ENCODE results near the gene AKT2. TPM values are rescaled to one million over a fixed set of nuclear protein-coding genes. Genes with fewer than 3 reads are reported as not detected.
A peak's percentile ranks its signal among the peaks of the same experiment; 100 is the strongest.

The AKT2 gene
- total and polyA plus RNA-seq, 7 experiments from 2014 or later: 22.5 to 220 (median 183) TPM

- Mint-ChIP-seq H3K36me3 (peaks cover 3 to 32% (median 14%) of the 10 kb centered on the region in 5 donors), H3K4me1 (peaks cover 0 to 3% (median 0%) of the 10 kb centered on the region in 7 donors), H3K9me3 (no peaks in the 10 kb centered on the region), H3K27ac (no peak overlapping the region), H3K27me3 (no peaks in the 10 kb centered on the region), H3K4me3 (no peak overlapping the region)
- H3K9me3 ChIP-seq (ENCODE audit: control insufficient read depth in 2 of 3, low read length in 3 of 3): no peaks in the 10 kb centered on the region
- intact Hi-C loops (cut with micrococcal nuclease): no loop called here
- ATAC-seq (no peak), DNase-seq (no peak)
- no peaks in the 10 kb centered on the region for H3K27me3 ChIP-seq (ENCODE audit: control insufficient read depth in 2 of 2, insufficient read depth in 2 of 2, low read length in 2 of 2)
- ChIA-PET POLR2A (interaction anchor here (1.0 kb wide), 1 partner anchor 15 kb away, joined by 3 read pairs; no protein-coding TSS in a partner anchor), CTCF (no interaction called here)
- no peak overlapping the region for H3K4me3 ChIP-seq (ENCODE audit: low read length)
- no peaks in the 10 kb centered on the region for H3K4me1 ChIP-seq (ENCODE audit: control insufficient read depth in 2 of 2, insufficient read depth in 2 of 2, low read length in 2 of 2)
- peaks cover 0 to 28% (median 0%) of the 10 kb centered on the region in 3 experiments for H3K36me3 ChIP-seq (ENCODE audit: control insufficient read depth in 2 of 3, insufficient read depth in 3 of 3, low read length in 3 of 3)
- H3K27ac ChIP-seq (ENCODE audit: low read depth, low read length): no peak overlapping the region
Observed at GRCh38 chr19:40205760-40206159, 79.4 kb downstream of the AKT2 start.

DNA sequence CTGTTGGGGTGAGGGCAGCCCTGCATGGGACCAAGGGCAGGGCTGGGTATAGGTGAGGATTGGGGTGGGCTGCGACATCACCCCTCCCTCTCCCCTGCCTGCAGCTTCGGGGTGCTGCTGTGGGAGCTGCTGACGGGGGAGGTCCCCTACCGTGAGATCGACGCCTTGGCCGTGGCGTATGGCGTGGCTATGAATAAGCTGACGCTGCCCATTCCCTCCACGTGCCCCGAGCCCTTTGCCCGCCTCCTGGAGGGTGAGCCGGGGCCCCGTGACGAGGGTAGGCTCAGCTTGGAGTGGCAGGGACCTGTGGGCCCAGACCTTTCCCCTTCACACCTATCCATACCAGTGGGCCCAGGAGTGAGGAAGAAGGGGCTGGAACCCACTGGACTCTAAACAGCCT lies 80.8 kb downstream of the AKT2 start:
- Mint-ChIP-seq H3K4me3 (no peak overlapping the region), H3K27ac (no peak overlapping the region), H3K36me3 (peaks cover 3 to 31% (median 14%) of the 10 kb centered on the region in 5 donors), H3K9me3 (no peaks in the 10 kb centered on the region), H3K27me3 (no peaks in the 10 kb centered on the region), H3K4me1 (peaks cover 0 to 3% (median 0%) of the 10 kb centered on the region in 7 donors)
- intact Hi-C loops (cut with micrococcal nuclease): no loop called here
- Histone ChIP-seq H3K36me3 (ENCODE audit: control insufficient read depth in 2 of 3, insufficient read depth in 3 of 3, low read length in 3 of 3) (peaks cover 0 to 26% (median 0%) of the 10 kb centered on the region in 3 experiments), H3K27me3 (ENCODE audit: control insufficient read depth in 2 of 2, insufficient read depth in 2 of 2, low read length in 2 of 2) (no peaks in the 10 kb centered on the region), H3K27ac (ENCODE audit: low read depth, low read length) (no peak overlapping the region), H3K4me3 (ENCODE audit: low read length) (no peak overlapping the region), H3K9me3 (ENCODE audit: control insufficient read depth in 2 of 3, low read length in 3 of 3) (no peaks in the 10 kb centered on the region), H3K4me1 (ENCODE audit: control insufficient read depth in 2 of 2, insufficient read depth in 2 of 2, low read length in 2 of 2) (no peaks in the 10 kb centered on the region)
- ChIA-PET CTCF (no interaction called here), POLR2A (interaction anchor here (1.0 kb wide), 1 partner anchor 14 kb away, joined by 3 read pairs; no protein-coding TSS in a partner anchor)
- ATAC-seq (no peak), DNase-seq (no peak)

DNA sequence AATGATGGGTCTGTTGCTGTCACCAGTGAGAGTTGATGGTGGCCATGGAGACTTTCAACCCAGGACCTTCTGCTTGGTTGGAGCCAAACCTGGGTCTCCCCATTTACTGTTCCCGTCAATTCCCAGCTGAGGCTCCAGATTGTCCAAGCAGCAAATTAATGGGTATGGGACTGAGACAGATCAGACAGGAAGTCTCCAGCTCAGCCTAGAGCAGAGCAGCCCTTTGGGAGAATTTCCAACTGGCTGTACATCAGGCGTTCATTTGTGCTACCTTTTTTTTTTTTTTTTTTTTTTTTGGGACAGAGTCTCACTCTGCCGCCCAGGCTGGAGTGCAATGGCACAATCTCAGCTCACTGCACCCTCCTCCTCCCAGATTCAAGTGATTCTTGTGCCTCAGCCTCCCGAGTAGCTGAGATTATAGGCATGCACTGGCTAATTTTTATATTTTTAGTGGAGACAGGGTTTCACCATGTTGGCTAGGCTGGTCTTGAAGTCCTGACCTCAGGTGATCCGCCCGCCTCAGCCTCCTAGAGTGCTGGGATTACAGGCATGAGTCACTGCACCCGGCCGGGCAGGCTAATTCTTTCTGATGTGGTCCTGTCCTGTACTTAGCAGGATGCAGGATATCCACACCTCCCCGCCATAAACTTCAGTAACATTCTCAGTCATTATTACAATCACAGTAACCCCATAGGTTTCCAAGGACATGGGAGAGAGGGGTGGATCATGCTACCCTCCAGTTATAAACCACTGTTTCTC lies 84.6 kb downstream of the AKT2 start:
- DNase-seq: no peak
- ChIA-PET CTCF (no interaction called here), POLR2A (no interaction called here)
- H3K27ac ChIP-seq (ENCODE audit: low read depth, low read length): no peak overlapping the region
- Mint-ChIP-seq H3K27me3 (no peaks in the 10 kb centered on the region), H3K9me3 (no peaks in the 10 kb centered on the region), H3K4me3 (no peak overlapping the region), H3K27ac (no peak overlapping the region), H3K36me3 (peaks cover 3 to 30% (median 14%) of the 10 kb centered on the region in 5 donors), H3K4me1 (peaks cover 0 to 4% (median 2%) of the 10 kb centered on the region in 7 donors)
- H3K36me3 ChIP-seq (ENCODE audit: control insufficient read depth in 2 of 3, insufficient read depth in 3 of 3, low read length in 3 of 3): peaks cover 0 to 15% (median 0%) of the 10 kb centered on the region in 3 experiments
- H3K4me3 ChIP-seq (ENCODE audit: low read length): no peak overlapping the region
- no peaks in the 10 kb centered on the region for H3K27me3 ChIP-seq (ENCODE audit: control insufficient read depth in 2 of 2, insufficient read depth in 2 of 2, low read length in 2 of 2)
- no peaks in the 10 kb centered on the region for H3K9me3 ChIP-seq (ENCODE audit: control insufficient read depth in 2 of 3, low read length in 3 of 3)
- no peak for ATAC-seq
- H3K4me1 ChIP-seq (ENCODE audit: control insufficient read depth in 2 of 2, insufficient read depth in 2 of 2, low read length in 2 of 2): no peaks in the 10 kb centered on the region
- intact Hi-C loops (cut with micrococcal nuclease): no loop called here

DNA sequence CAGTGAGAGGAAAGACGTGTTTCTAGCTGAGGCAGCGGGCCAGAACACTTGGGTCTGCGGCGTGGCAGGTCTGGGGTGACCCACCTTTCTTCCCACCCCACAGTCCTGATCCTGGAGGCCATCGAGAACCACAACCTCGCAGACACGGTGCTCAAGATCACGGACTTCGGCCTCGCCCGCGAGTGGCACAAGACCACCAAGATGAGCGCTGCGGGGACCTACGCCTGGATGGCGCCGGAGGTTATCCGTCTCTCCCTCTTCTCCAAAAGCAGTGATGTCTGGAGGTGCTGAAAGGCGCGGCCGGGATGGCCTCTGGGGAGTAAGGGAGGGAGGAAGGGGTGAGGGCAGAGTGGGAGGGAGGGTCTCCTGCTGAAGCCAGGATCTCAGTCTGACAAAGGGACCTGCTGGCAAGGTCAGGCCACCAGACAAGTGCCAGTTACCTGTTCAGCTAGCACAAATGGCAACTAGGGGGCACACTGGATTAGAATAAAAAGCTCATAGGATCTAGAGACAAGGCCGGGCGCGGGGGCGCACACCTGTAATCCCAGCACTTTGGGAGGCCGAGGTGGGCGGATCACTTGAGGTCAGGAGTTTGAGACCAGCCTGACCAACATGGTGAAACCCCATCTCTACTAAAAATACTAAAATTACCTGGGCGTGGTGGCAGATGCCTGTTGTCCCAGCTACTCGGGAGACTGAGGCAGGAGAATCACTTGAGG lies 86.7 kb downstream of the AKT2 start:
- Histone ChIP-seq H3K9me3 (ENCODE audit: control insufficient read depth in 2 of 3, low read length in 3 of 3) (no peaks in the 10 kb centered on the region), H3K4me3 (ENCODE audit: low read length) (no peak overlapping the region), H3K36me3 (ENCODE audit: control insufficient read depth in 2 of 3, insufficient read depth in 3 of 3, low read length in 3 of 3) (peaks cover 0 to 4% (median 0%) of the 10 kb centered on the region in 3 experiments), H3K27me3 (ENCODE audit: control insufficient read depth in 2 of 2, insufficient read depth in 2 of 2, low read length in 2 of 2) (no peaks in the 10 kb centered on the region), H3K27ac (ENCODE audit: low read depth, low read length) (no peak overlapping the region), H3K4me1 (ENCODE audit: control insufficient read depth in 2 of 2, insufficient read depth in 2 of 2, low read length in 2 of 2) (no peaks in the 10 kb centered on the region)
- ATAC-seq (no peak), DNase-seq (no peak)
- peaks cover 9 to 19% (median 15%) of the 10 kb centered on the region in 7 donors for H3K4me1 Mint-ChIP-seq
- CTCF ChIA-PET: interaction anchor here (0.6 kb wide), 1 partner anchor 107 kb away, joined by 3 read pairs; no protein-coding TSS in a partner anchor
- H3K36me3 Mint-ChIP-seq: peaks cover 0 to 25% (median 4%) of the 10 kb centered on the region in 5 donors
- POLR2A ChIA-PET: no interaction called here
- H3K27ac Mint-ChIP-seq: no peak overlapping the region
- no peak overlapping the region for H3K4me3 Mint-ChIP-seq
- H3K27me3 Mint-ChIP-seq: no peaks in the 10 kb centered on the region
- H3K9me3 Mint-ChIP-seq: no peaks in the 10 kb centered on the region
- intact Hi-C loops (cut with micrococcal nuclease): no loop called here

- peak overlapping the region in 2 of 9 donors; percentile 38 to 43 for H3K27ac Mint-ChIP-seq
Observed at GRCh38 chr19:40193587-40193849, 91.6 kb downstream of the AKT2 start.

GRCh38 chr19:40192758-40193586 lies 92.2 kb downstream of the AKT2 start:
- Histone ChIP-seq H3K4me1 (ENCODE audit: control insufficient read depth in 2 of 2, insufficient read depth in 2 of 2, low read length in 2 of 2) (peaks cover 5 to 10% of the 10 kb centered on the region in 2 donors), H3K36me3 (ENCODE audit: control insufficient read depth in 2 of 3, insufficient read depth in 3 of 3, low read length in 3 of 3) (peaks cover 0 to 5% (median 0%) of the 10 kb centered on the region in 3 experiments), H3K4me3 (ENCODE audit: low read length) (peak overlapping the region; percentile 27), H3K27me3 (ENCODE audit: control insufficient read depth in 2 of 2, insufficient read depth in 2 of 2, low read length in 2 of 2) (no peaks in the 10 kb centered on the region), H3K27ac (ENCODE audit: low read depth, low read length) (no peak overlapping the region), H3K9me3 (ENCODE audit: control insufficient read depth in 2 of 3, low read length in 3 of 3) (no peaks in the 10 kb centered on the region)
- no peaks in the 10 kb centered on the region for H3K9me3 Mint-ChIP-seq
- no peaks in the 10 kb centered on the region for H3K27me3 Mint-ChIP-seq
- peaks cover 0 to 6% (median 0%) of the 10 kb centered on the region in 5 donors for H3K36me3 Mint-ChIP-seq
- ChIA-PET POLR2A (no interaction called here), CTCF (interaction anchor here (0.6 kb wide), 1 partner anchor 425 kb away, joined by 5 read pairs; no protein-coding TSS in a partner anchor)
- peaks cover 14 to 39% (median 30%) of the 10 kb centered on the region in 7 donors for H3K4me1 Mint-ChIP-seq
- intact Hi-C loops (cut with micrococcal nuclease): loop anchor here in 1 of 2 donors (5.0 kb wide), 1 partner anchor 346 kb away; the partner anchor contains the start of gene FBL
- peak overlapping the region in 3 of 9 donors; percentile 36 to 67 (median 54) for H3K27ac Mint-ChIP-seq
- DNase-seq (no peak), ATAC-seq (no peak)
- H3K4me3 Mint-ChIP-seq: peak overlapping the region; percentile 33 to 84 (median 71)

More at GRCh38 chr19:40193587-40193849, 91.6 kb downstream of the AKT2 start:
- intact Hi-C loops (cut with micrococcal nuclease): loop anchor here in 1 of 2 donors (5.0 kb wide), 1 partner anchor 346 kb away; the partner anchor contains the start of gene FBL
- DNase-seq: no peak
- Histone ChIP-seq H3K4me3 (ENCODE audit: low read length) (no peak overlapping the region), H3K9me3 (ENCODE audit: control insufficient read depth in 2 of 3, low read length in 3 of 3) (no peaks in the 10 kb centered on the region), H3K27me3 (ENCODE audit: control insufficient read depth in 2 of 2, insufficient read depth in 2 of 2, low read length in 2 of 2) (no peaks in the 10 kb centered on the region), H3K36me3 (ENCODE audit: control insufficient read depth in 2 of 3, insufficient read depth in 3 of 3, low read length in 3 of 3) (peaks cover 0 to 5% (median 0%) of the 10 kb centered on the region in 3 experiments), H3K27ac (ENCODE audit: low read depth, low read length) (no peak overlapping the region), H3K4me1 (ENCODE audit: control insufficient read depth in 2 of 2, insufficient read depth in 2 of 2, low read length in 2 of 2) (peaks cover 5 to 10% of the 10 kb centered on the region in 2 donors)
- ATAC-seq: no peak
- Mint-ChIP-seq H3K36me3 (peaks cover 0 to 7% (median 0%) of the 10 kb centered on the region in 5 donors), H3K9me3 (no peaks in the 10 kb centered on the region), H3K4me1 (peaks cover 14 to 39% (median 30%) of the 10 kb centered on the region in 7 donors), H3K4me3 (peak overlapping the region in 8 of 10 donors; percentile 4 to 84 (median 32)), H3K27me3 (no peaks in the 10 kb centered on the region)
- CTCF ChIA-PET: interaction anchor here (0.6 kb wide), 1 partner anchor 426 kb away, joined by 5 read pairs; no protein-coding TSS in a partner anchor
- POLR2A ChIA-PET: no interaction called here

Data from naive thymus-derived CD4-positive, alpha-beta T cell (primary cell).